A673 (cell line): ENCODE results near the gene C5orf15. TPM values are rescaled to one million over a fixed set of nuclear protein-coding genes. Genes with fewer than 3 reads are reported as not detected.

Source experiments
- BruUV-seq: library from RNA; stranded (reverse); fragments of 400-500 nt; replicated peaks from 2 replicates; lab custom pipeline; 2021; lab: Mats Ljungman, UMichigan
- CTCF ChIA-PET: fragments of 300-600 bp; sonication (Branson Sonifier 250); formaldehyde crosslinking; loops from one replicate; lab custom pipeline; 2022; ENCODE audit warnings: antibody characterized with exemption; lab: Charles Lee
- POLR2A ChIA-PET: fragments of 300-600 bp; sonication (Branson Sonifier 250); formaldehyde crosslinking; loops from one replicate; lab custom pipeline; 2022; ENCODE audit warnings: antibody characterized with exemption; ENCODE audit not compliant: low non-redundant PET; lab: Charles Lee
- DNase-seq: peaks from one replicate; pipeline ENCODE4 v3.0.0-alpha.2; 2015; ENCODE audit warnings: low spot score
- H3K27ac ChIP-seq: fragments of 200-600 bp; sonication (generic); 2 replicates; pipeline ENCODE4 v1.5.1; 2016; ENCODE audit warnings: mixed run types, low read depth, mild to moderate bottlenecking, mixed read lengths, antibody characterized with exemption, low read length; ENCODE audit not compliant: poor library complexity, severe bottlenecking
- H3K27me3 ChIP-seq: fragments of 200-600 bp; sonication (generic); replicated peaks from 2 replicates; pipeline ENCODE4 v1.6.1; 2017; ENCODE audit warnings: mixed run types, low read depth, mild to moderate bottlenecking, mixed read lengths, antibody characterized with exemption, low read length; ENCODE audit not compliant: insufficient read depth, poor library complexity
- H3K36me3 ChIP-seq: fragments of 200-600 bp; sonication (generic); 2 replicates; pipeline ENCODE4 v1.6.1; 2016; ENCODE audit warnings: mixed run types, mild to moderate bottlenecking, mixed read lengths, antibody characterized with exemption, low read length; ENCODE audit not compliant: insufficient read depth, poor library complexity, severe bottlenecking
- H3K4me1 ChIP-seq: fragments of 200-600 bp; sonication (generic); 2 replicates; pipeline ENCODE4 v1.6.1; 2017; ENCODE audit warnings: mixed run types, mild to moderate bottlenecking, mixed read lengths, antibody characterized with exemption, low read length; ENCODE audit not compliant: insufficient read depth, poor library complexity, severe bottlenecking
- H3K4me3 ChIP-seq: fragments of 200-600 bp; sonication (generic); 2 replicates; pipeline ENCODE4 v1.5.1; 2016; ENCODE audit warnings: low read depth, mixed run types, mild to moderate bottlenecking, mixed read lengths, low read length; ENCODE audit not compliant: poor library complexity, severe bottlenecking
- H3K9me3 ChIP-seq: fragments of 200-600 bp; sonication (generic); 2 replicates; pipeline ENCODE4 v1.6.1; 2016; ENCODE audit warnings: mixed run types, low read depth, mild to moderate bottlenecking, mixed read lengths, antibody characterized with exemption, low read length; ENCODE audit not compliant: poor library complexity, severe bottlenecking
- CTCF ChIP-seq: fragments of 300-800, 200-600 bp; sonication (generic); conservative IDR thresholded peaks from 2 replicates; pipeline ENCODE4 v1.5.1; 2017; ENCODE audit warnings: low read depth, mild to moderate bottlenecking, antibody characterized with exemption, low read length, moderate library complexity, mixed read lengths
- EZH2 ChIP-seq: fragments of 200-600 bp; sonication (generic); IDR thresholded peaks from 2 replicates; pipeline ENCODE4 v1.6.1; 2017; ENCODE audit warnings: borderline replicate concordance, low read depth, mild to moderate bottlenecking, mixed read lengths, antibody characterized with exemption, low read length; ENCODE audit not compliant: poor library complexity, severe bottlenecking
- intact Hi-C: fragments of 100-400 bp; cut with micrococcal nuclease; formaldehyde crosslinking; loops from one replicate; pipeline ENCODE4 v1.10.0; 2022; ENCODE audit not compliant: unreplicated experiment
- total RNA-seq: library from RNA; stranded (reverse); gene quantifications from 2 replicates; pipeline ENCODE4 v1.2.3, GENCODE V29; 2021

The C5orf15 gene
- total RNA-seq, 1 experiment from 2014 or later = 40.8 TPM

- peaks cover 10% of the 10 kb centered on the region for H3K36me3 ChIP-seq
- intact Hi-C loops = no loop called here
- no peaks in the 10 kb centered on the region for H3K9me3 ChIP-seq
- TF ChIP-seq CTCF (no peak), EZH2 (no peak)
- BruUV-seq = no TSS peak
- no peaks in the 10 kb centered on the region for H3K27me3 ChIP-seq
- H3K4me1 ChIP-seq = peaks cover 11% of the 10 kb centered on the region
- ChIA-PET POLR2A (no interaction called here), CTCF (no interaction called here)
- H3K4me3 ChIP-seq = peak overlapping the region; percentile 87
- peak; percentile 15 for DNase-seq
- H3K27ac ChIP-seq = peak overlapping the region; percentile 92
Observed at GRCh38 chr5:133967698-133968203, 674 bp downstream of the C5orf15 start.

- Histone ChIP-seq H3K9me3 (no peaks in the 10 kb centered on the region), H3K27me3 (no peaks in the 10 kb centered on the region), H3K27ac (peak overlapping the region; percentile 92), H3K36me3 (peaks cover 10% of the 10 kb centered on the region), H3K4me1 (peaks cover 16% of the 10 kb centered on the region), H3K4me3 (peak overlapping the region; percentile 87)
- CTCF ChIA-PET = no interaction called here
- intact Hi-C loops = no loop called here
- TF ChIP-seq EZH2 (no peak), CTCF (no peak)
- DNase-seq = no peak
- BruUV-seq = TSS peak; percentile 15
- POLR2A ChIA-PET = no interaction called here
Observed at GRCh38 chr5:133967124-133967523, 1.3 kb downstream of the C5orf15 start.

- ChIA-PET POLR2A (no interaction called here), CTCF (no interaction called here)
- Histone ChIP-seq H3K9me3 (no peaks in the 10 kb centered on the region), H3K27ac (no peak overlapping the region), H3K36me3 (peaks cover 10% of the 10 kb centered on the region), H3K27me3 (no peaks in the 10 kb centered on the region), H3K4me1 (peaks cover 16% of the 10 kb centered on the region), H3K4me3 (no peak overlapping the region)
- TF ChIP-seq EZH2 = no peak
- DNase-seq = no peak
- intact Hi-C loops = no loop called here
- no TSS peak for BruUV-seq
Observed at GRCh38 chr5:133966090-133966489, 2.3 kb downstream of the C5orf15 start.

GRCh38 chr5:133963493-133964128, 4.8 kb downstream of the C5orf15 start:
- Histone ChIP-seq H3K27me3 (no peaks in the 10 kb centered on the region), H3K9me3 (no peaks in the 10 kb centered on the region), H3K4me1 (peaks cover 16% of the 10 kb centered on the region), H3K4me3 (no peak overlapping the region), H3K27ac (peak overlapping the region; percentile 13), H3K36me3 (peaks cover 24% of the 10 kb centered on the region)
- BruUV-seq = no TSS peak
- TF ChIP-seq EZH2 (no peak), CTCF (no peak)
- intact Hi-C loops = no loop called here
- POLR2A ChIA-PET = no interaction called here
- CTCF ChIA-PET = no interaction called here
- DNase-seq = no peak
